H9 (cell line): ENCODE data around the gene MAP2K2. TPM values are rescaled to one million over a fixed set of nuclear protein-coding genes. Genes with fewer than 3 reads are reported as not detected.

Experiments
- DNase-seq: peaks from one replicate; pipeline ENCODE4 v3.0.0-alpha.2; 2017
- H2AFZ ChIP-seq: one replicate; pipeline ENCODE4 v1.6.1; 2013; ENCODE audit warnings: mild to moderate bottlenecking, low read length, control low read depth, moderate library complexity
- H2AK5ac ChIP-seq: 2 replicates; pipeline ENCODE4 v1.6.1; 2013; ENCODE audit warnings: low read length, control low read depth, mixed read lengths; ENCODE audit not compliant: insufficient read length
- H2BK120ac ChIP-seq: one replicate; pipeline ENCODE4 v1.6.1; 2013; ENCODE audit warnings: low read depth, mild to moderate bottlenecking, low read length, control low read depth, inconsistent platforms; ENCODE audit not compliant: poor library complexity, severe bottlenecking
- H2BK12ac ChIP-seq: 2 replicates; pipeline ENCODE4 v1.6.1; 2013; ENCODE audit warnings: low read length, control low read depth, mixed read lengths, low read depth; ENCODE audit not compliant: insufficient read length
- H2BK15ac ChIP-seq: 2 replicates; pipeline ENCODE4 v1.6.1; 2013; ENCODE audit warnings: low read depth, low read length, control low read depth
- H2BK20ac ChIP-seq: one replicate; pipeline ENCODE4 v1.6.1; 2013; ENCODE audit warnings: low read depth, mild to moderate bottlenecking, low read length, control low read depth, inconsistent platforms; ENCODE audit not compliant: poor library complexity, severe bottlenecking
- H2BK5ac ChIP-seq: 2 replicates; pipeline ENCODE4 v1.6.1; 2013; ENCODE audit warnings: low read length, control low read depth, mixed read lengths; ENCODE audit not compliant: insufficient read length
- H3K14ac ChIP-seq: 2 replicates; pipeline ENCODE4 v1.6.1; 2013; ENCODE audit warnings: low read length, control low read depth; ENCODE audit not compliant: insufficient read depth
- H3K18ac ChIP-seq: 2 replicates; pipeline ENCODE4 v1.6.1; 2013; ENCODE audit warnings: low read depth, mild to moderate bottlenecking, mixed read lengths, low read length, control low read depth; ENCODE audit not compliant: insufficient read length
- H3K23ac ChIP-seq: 2 replicates; pipeline ENCODE4 v1.6.1; 2013; ENCODE audit warnings: low read length, control low read depth, mixed read lengths, low read depth; ENCODE audit not compliant: insufficient read length
- H3K23me2 ChIP-seq: 2 replicates; pipeline ENCODE4 v1.6.1; 2013; ENCODE audit warnings: low read depth, mild to moderate bottlenecking, mixed read lengths, low read length, control low read depth; ENCODE audit not compliant: insufficient read length, poor library complexity, severe bottlenecking
- H3K27ac ChIP-seq: 2 replicates; pipeline ENCODE4 v1.5.1; 2013; ENCODE audit warnings: low read length, control low read depth, mixed read lengths, low read depth; ENCODE audit not compliant: insufficient read length
- H3K27me3 ChIP-seq: 2 replicates; pipeline ENCODE4 v1.6.1; 2013; ENCODE audit warnings: low read length, control low read depth, inconsistent platforms; ENCODE audit not compliant: insufficient read depth
- H3K4ac ChIP-seq: 2 replicates; pipeline ENCODE4 v1.6.1; 2013; ENCODE audit warnings: low read depth, mild to moderate bottlenecking, control low read depth, inconsistent platforms, low read length, moderate library complexity
- H3K4me1 ChIP-seq: 2 replicates; pipeline ENCODE4 v1.6.1; 2013; ENCODE audit warnings: low read length, control low read depth, inconsistent platforms; ENCODE audit not compliant: insufficient read depth
- H3K4me2 ChIP-seq: 2 replicates; pipeline ENCODE4 v1.6.1; 2013; ENCODE audit warnings: low read length, control low read depth, mixed read lengths; ENCODE audit not compliant: insufficient read length, insufficient read depth
- H3K56ac ChIP-seq: 2 replicates; pipeline ENCODE4 v1.6.1; 2013; ENCODE audit warnings: low read depth, mild to moderate bottlenecking, mixed read lengths, low read length, control low read depth; ENCODE audit not compliant: insufficient read length
- H3K79me1 ChIP-seq: 2 replicates; pipeline ENCODE4 v1.6.1; 2013; ENCODE audit warnings: low read depth, mild to moderate bottlenecking, moderate library complexity, low read length, control low read depth, inconsistent platforms; ENCODE audit not compliant: insufficient read depth, poor library complexity, severe bottlenecking
- H3K79me2 ChIP-seq: 2 replicates; pipeline ENCODE4 v1.6.1; 2013; ENCODE audit warnings: low read length, control low read depth, inconsistent platforms; ENCODE audit not compliant: insufficient read depth
- H3K9ac ChIP-seq: 2 replicates; pipeline ENCODE4 v1.6.1; 2013; ENCODE audit warnings: low read length, control low read depth, mixed read lengths; ENCODE audit not compliant: insufficient read length; ENCODE audit errors: extremely low read depth
- H3K9me3 ChIP-seq: one replicate; pipeline ENCODE4 v1.6.1; 2013; ENCODE audit warnings: low read depth, low read length, inconsistent platforms; ENCODE audit not compliant: control insufficient read depth
- H3T11ph ChIP-seq: one replicate; pipeline ENCODE4 v1.6.1; 2013; ENCODE audit warnings: mild to moderate bottlenecking, low read length, control low read depth, inconsistent platforms
- H4K20me1 ChIP-seq: one replicate; pipeline ENCODE4 v1.6.1; 2013; ENCODE audit not compliant: control insufficient read depth, insufficient read length, insufficient read depth
- H4K5ac ChIP-seq: 2 replicates; pipeline ENCODE4 v1.6.1; 2013; ENCODE audit warnings: low read depth, mild to moderate bottlenecking, mixed read lengths, low read length, control low read depth; ENCODE audit not compliant: insufficient read length
- H4K8ac ChIP-seq: replicated peaks from 2 replicates; pipeline ENCODE4 v1.6.1; 2013; ENCODE audit warnings: low read length, control low read depth, mixed read lengths, low read depth; ENCODE audit not compliant: insufficient read length
- H4K91ac ChIP-seq: 2 replicates; pipeline ENCODE4 v1.6.1; 2013; ENCODE audit warnings: low read depth, mild to moderate bottlenecking, moderate library complexity, mixed read lengths, low read length, control low read depth; ENCODE audit not compliant: insufficient read length
- H3K27ac Mint-ChIP-seq, 3 experiments: 2 replicates in 2 of 3; 3 replicates in 1 of 3; pipeline ENCODE4 v1.8.0; 2020 to 2021; ENCODE audit warnings: mixed read lengths in 3 of 3, mild to moderate bottlenecking in 1 of 3, moderate library complexity in 1 of 3
- H3K27me3 Mint-ChIP-seq: 2 replicates; pipeline ENCODE4 v1.8.0; 2021; ENCODE audit warnings: low read depth, mild to moderate bottlenecking, moderate library complexity, mixed read lengths
- H3K36me3 Mint-ChIP-seq, 3 experiments: 2 replicates in 2 of 3; 3 replicates in 1 of 3; pipeline ENCODE4 v1.8.0; 2020 to 2021; ENCODE audit warnings: low read depth in 3 of 3, mixed read lengths in 3 of 3; ENCODE audit not compliant: insufficient read depth in 1 of 3
- H3K4me1 Mint-ChIP-seq, 2 experiments: 2 replicates each; pipeline ENCODE4 v1.8.0; 2020; ENCODE audit warnings: mixed read lengths in 2 of 2
- H3K4me3 Mint-ChIP-seq, 2 experiments: 2 replicates in 1 of 2; 3 replicates in 1 of 2; pipeline ENCODE4 v1.8.0; 2020 to 2021; ENCODE audit warnings: mild to moderate bottlenecking in 2 of 2, mixed read lengths in 2 of 2, moderate library complexity in 1 of 2
- H3K9me3 Mint-ChIP-seq, 2 experiments: 2 replicates in 1 of 2; 3 replicates in 1 of 2; pipeline ENCODE4 v1.8.0; 2020; ENCODE audit warnings: mild to moderate bottlenecking in 2 of 2, mixed read lengths in 2 of 2, moderate library complexity in 1 of 2
- WGBS: extraction: QIAGEN DNeasy Blood & Tissue Kit; methylation state at CpG from one replicate; pipeline ENCODE4 v1.1.7; 2013; ENCODE audit warnings: missing lambda C conversion rate, low lambda C conversion rate, mixed read lengths; ENCODE audit not compliant: insufficient read length; ENCODE audit errors: extremely low coverage; 5-methylcytosine and 5-hydroxymethylcytosine counted together
- total RNA-seq: library from RNA; stranded (reverse); gene quantifications from 2 replicates; pipeline ENCODE4 v1.2.1, GENCODE V29; 2021
- TF ChIP-seq, protein P1 (sequence below): fragments of 200-600 bp; sonication (generic); conservative IDR thresholded peaks from 3 replicates; pipeline ENCODE4 v1.8.0; 2021; ENCODE audit warnings: antibody characterized with exemption, mild to moderate bottlenecking

MAP2K2 gene
- total RNA-seq, 1 experiment from 2014 or later = 167 TPM

GRCh38 chr19:4120559-4121272, 3.2 kb downstream of the MAP2K2 start:
- TF ChIP-seq, protein P1, sequence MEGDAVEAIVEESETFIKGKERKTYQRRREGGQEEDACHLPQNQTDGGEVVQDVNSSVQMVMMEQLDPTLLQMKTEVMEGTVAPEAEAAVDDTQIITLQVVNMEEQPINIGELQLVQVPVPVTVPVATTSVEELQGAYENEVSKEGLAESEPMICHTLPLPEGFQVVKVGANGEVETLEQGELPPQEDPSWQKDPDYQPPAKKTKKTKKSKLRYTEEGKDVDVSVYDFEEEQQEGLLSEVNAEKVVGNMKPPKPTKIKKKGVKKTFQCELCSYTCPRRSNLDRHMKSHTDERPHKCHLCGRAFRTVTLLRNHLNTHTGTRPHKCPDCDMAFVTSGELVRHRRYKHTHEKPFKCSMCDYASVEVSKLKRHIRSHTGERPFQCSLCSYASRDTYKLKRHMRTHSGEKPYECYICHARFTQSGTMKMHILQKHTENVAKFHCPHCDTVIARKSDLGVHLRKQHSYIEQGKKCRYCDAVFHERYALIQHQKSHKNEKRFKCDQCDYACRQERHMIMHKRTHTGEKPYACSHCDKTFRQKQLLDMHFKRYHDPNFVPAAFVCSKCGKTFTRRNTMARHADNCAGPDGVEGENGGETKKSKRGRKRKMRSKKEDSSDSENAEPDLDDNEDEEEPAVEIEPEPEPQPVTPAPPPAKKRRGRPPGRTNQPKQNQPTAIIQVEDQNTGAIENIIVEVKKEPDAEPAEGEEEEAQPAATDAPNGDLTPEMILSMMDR = no peak
- peaks cover 11% of the 10 kb centered on the region; the same call in 1 of the 2 replicates for H3K79me2 ChIP-seq
- no peak overlapping the region for H2AFZ ChIP-seq
- no peak overlapping the region for H4K91ac ChIP-seq
- H3K27me3 Mint-ChIP-seq = no peaks in the 10 kb centered on the region; the same call in 1 of the 2 replicates
- peaks cover 2% of the 10 kb centered on the region; the same call in 1 of the 2 replicates for H3K4me1 ChIP-seq
- no peak overlapping the region for H2BK20ac ChIP-seq
- no peak overlapping the region for H4K8ac ChIP-seq
- H3K27ac Mint-ChIP-seq = peak overlapping the region in 1 of 3 experiments; percentile 34; a peak in 2 of 7 replicates
- H3K79me1 ChIP-seq = peaks cover 7% of the 10 kb centered on the region
- H2BK120ac ChIP-seq = no peak overlapping the region
- no peaks in the 10 kb centered on the region for H3K9me3 ChIP-seq
- H3K4me3 Mint-ChIP-seq = peak overlapping the region in 1 of 2 experiments; percentile 42; a peak in 2 of 5 replicates
- H3K23ac ChIP-seq = no peak overlapping the region
- no peaks in the 10 kb centered on the region for H4K20me1 ChIP-seq
- no peak overlapping the region for H3K56ac ChIP-seq
- H2AK5ac ChIP-seq = no peak overlapping the region
- no peak overlapping the region for H3K9ac ChIP-seq
- H3K14ac ChIP-seq = no peak overlapping the region
- H2BK5ac ChIP-seq = no peak overlapping the region
- no CpG with 5 or more reads among the region's 21 CpGs for WGBS
- H3K23me2 ChIP-seq = peaks cover 11% of the 10 kb centered on the region
- no peak overlapping the region for H3K18ac ChIP-seq
- H3K9me3 Mint-ChIP-seq = no peaks in the 10 kb centered on the region; a peak in 2 of 5 replicates
- no peak overlapping the region for H2BK15ac ChIP-seq
- DNase-seq = no peak
- no peak overlapping the region for H4K5ac ChIP-seq
- no peak overlapping the region for H3K4me2 ChIP-seq
- no peak overlapping the region for H3K27ac ChIP-seq
- peaks cover 12 to 14% of the 10 kb centered on the region in 2 experiments for H3K4me1 Mint-ChIP-seq
- no peaks in the 10 kb centered on the region for H3K27me3 ChIP-seq
- H2BK12ac ChIP-seq = no peak overlapping the region
- peaks cover 15 to 33% (median 30%) of the 10 kb centered on the region in 3 experiments; a peak in 6 of 7 replicates for H3K36me3 Mint-ChIP-seq
- no peak overlapping the region for H3K4ac ChIP-seq
- H3T11ph ChIP-seq = no peak overlapping the region
